Stimulated activated CD4-positive, alpha-beta T cell treated with anti-CD3 and anti-CD28 coated beads, Interleukin-12 subunit alpha, Interleukin-12 subunit beta, amount 100 ng/mL, for 4 hours (primary cell): Measurements from ENCODE around the gene SLC22A2.

ENCODE experiments used
- DNase-seq: peaks from one replicate; pipeline ENCODE4 v3.0.0-alpha.2; 2020

Gene SLC22A2

GRCh38 chr6:160203522-160203921 lies 55.1 kb downstream of the SLC22A2 start:
- DNase-seq: no peak

GRCh38 chr6:160203076-160203475 lies 55.5 kb downstream of the SLC22A2 start:
- DNase-seq: no peak

- no peak for DNase-seq
Measured at GRCh38 chr6:160202411-160202810, 56.2 kb downstream of the SLC22A2 start.

- no peak for DNase-seq
Measured at GRCh38 chr6:160201061-160201460, 57.6 kb downstream of the SLC22A2 start.

GRCh38 chr6:160198606-160199211 lies 59.9 kb downstream of the SLC22A2 start:
- no peak for DNase-seq

- no peak for DNase-seq
Measured at GRCh38 chr6:160197662-160198061, 61.0 kb downstream of the SLC22A2 start.

- DNase-seq: no peak
Measured at GRCh38 chr6:160194808-160195207, 63.8 kb downstream of the SLC22A2 start.

GRCh38 chr6:160192840-160193239 lies 65.8 kb downstream of the SLC22A2 start:
- no peak for DNase-seq

GRCh38 chr6:160190973-160191372 lies 67.6 kb downstream of the SLC22A2 start:
- no peak for DNase-seq

- no peak for DNase-seq
Measured at GRCh38 chr6:160190081-160190480, 68.5 kb downstream of the SLC22A2 start.

GRCh38 chr6:160188773-160189172 lies 69.8 kb downstream of the SLC22A2 start:
- no peak for DNase-seq

- no peak for DNase-seq
Measured at GRCh38 chr6:160180706-160181105, 77.9 kb downstream of the SLC22A2 start.

- no peak for DNase-seq
Measured at GRCh38 chr6:160178271-160178670, 80.3 kb downstream of the SLC22A2 start.

GRCh38 chr6:160177220-160177619 lies 81.4 kb downstream of the SLC22A2 start:
- DNase-seq: no peak

GRCh38 chr6:160174681-160175080 lies 83.9 kb downstream of the SLC22A2 start:
- DNase-seq: no peak

- no peak for DNase-seq
Measured at GRCh38 chr6:160173806-160174527, 84.7 kb downstream of the SLC22A2 start.

GRCh38 chr6:160172704-160173103 lies 85.9 kb downstream of the SLC22A2 start:
- no peak for DNase-seq

GRCh38 chr6:160170018-160170680 lies 88.5 kb downstream of the SLC22A2 start:
- DNase-seq: no peak

GRCh38 chr6:160167604-160168399 lies 90.8 kb downstream of the SLC22A2 start:
- no peak for DNase-seq
